Thyroid gland (tissue), 4 donors: ENCODE data around the gene KLF2. TPM values are rescaled to one million over a fixed set of nuclear protein-coding genes. Genes with fewer than 3 reads are reported as not detected.
A peak's percentile ranks its signal among the peaks of the same experiment; 100 is the strongest.

Source experiments
- DNase-seq, 2 donors: peaks; one replicate each; pipeline ENCODE4 v3.0.0-alpha.2; 2019
- H3K27ac ChIP-seq, 3 donors: fragments of 200-600 bp; sonication (generic); 1 replicate in 2 of 3; 2 replicates in 1 of 3; pipeline ENCODE4 v1.5.1; 2016 to 2019; ENCODE audit warnings: mild to moderate bottlenecking in 1 of 3, moderate library complexity in 1 of 3
- H3K27me3 ChIP-seq: fragments of 200-600 bp; sonication (generic); one replicate; pipeline ENCODE4 v1.5.1; 2019
- H3K36me3 ChIP-seq, 2 donors: fragments of 200-600 bp; sonication (generic); one replicate each; pipeline ENCODE4 v1.5.1; 2016 to 2019
- H3K4me1 ChIP-seq, 2 donors: fragments of 200-600 bp; sonication (generic); one replicate each; pipeline ENCODE4 v1.5.1; 2017 to 2019
- H3K4me3 ChIP-seq, 3 donors: fragments of 200-600 bp; sonication (generic); replicated peaks in 1 of 3; 1 replicate in 2 of 3; 2 replicates in 1 of 3; pipeline ENCODE4 v1.5.1; 2016; ENCODE audit warnings: mild to moderate bottlenecking in 1 of 3
- H3K9me3 ChIP-seq: fragments of 200-600 bp; sonication (generic); one replicate; pipeline ENCODE4 v1.5.1; 2017
- CTCF ChIP-seq, 6 experiments: fragments of 200-600 bp in 3 of 6; fragments of 450-650 bp in 3 of 6; sonication (generic) in 3 of 6; IDR thresholded peaks; one replicate each; pipeline ENCODE4 v1.5.1; 2016 to 2019; ENCODE audit warnings: antibody characterized with exemption in 6 of 6, mild to moderate bottlenecking in 2 of 6, inconsistent platforms in 1 of 6, moderate library complexity in 1 of 6
- POLR2A ChIP-seq, 2 donors: fragments of 450-650 bp; IDR thresholded peaks; one replicate each; pipeline ENCODE4 v1.6.1; 2017; ENCODE audit warnings: antibody characterized with exemption in 2 of 2, mild to moderate bottlenecking in 2 of 2, moderate library complexity in 1 of 2
- WGBS, 2 donors: methylation state at CpG; one replicate each; pipeline ENCODE4 v1.1.5; 2017; 5-methylcytosine and 5-hydroxymethylcytosine counted together
- intact Hi-C: fragments of 100-400 bp; cut with DNase I; formaldehyde crosslinking; loops from one replicate; pipeline ENCODE4 v1.15.1; 2023
- total RNA-seq, 4 donors: library from RNA; depleted of rRNA; stranded (reverse); fragments of >200 nt; gene quantifications; one replicate each; pipeline ENCODE4 v1.2.3, GENCODE V29; 2016

The KLF2 gene
- total RNA-seq, 4 donors from 2014 or later, result 9.1 to 15.9 (median 14.0) TPM

GRCh38 chr19:16373079-16373478, 48.5 kb downstream of the KLF2 start:
- H3K4me3 ChIP-seq, result no peak overlapping the region
- no peak for TF ChIP-seq POLR2A (IDR thresholded peaks at IDR 0.05)
- H3K9me3 ChIP-seq, result no peaks in the 10 kb centered on the region
- H3K4me1 ChIP-seq, result peaks cover 0 to 38% of the 10 kb centered on the region in 2 donors
- no peak for DNase-seq
- peaks cover 16 to 19% of the 10 kb centered on the region in 2 donors for H3K36me3 ChIP-seq
- intact Hi-C loops, result no loop called here
- peak overlapping the region in 2 of 3 donors; percentile 33 to 65 for H3K27ac ChIP-seq
- no peaks in the 10 kb centered on the region for H3K27me3 ChIP-seq
- WGBS, 2 donors, result 77 to 88% methylated on average over 12 of the region's 12 CpGs

- no peak for TF ChIP-seq CTCF (IDR thresholded peaks at IDR 0.05)
- no peak for TF ChIP-seq POLR2A (IDR thresholded peaks at IDR 0.05)
- 69 to 79% methylated on average over 12 of the region's 12 CpGs for WGBS, 2 donors
- Histone ChIP-seq H3K4me1 (peaks cover 0 to 38% of the 10 kb centered on the region in 2 donors), H3K27ac (peak overlapping the region in 2 of 3 donors; percentile 33 to 65), H3K36me3 (peaks cover 16 to 19% of the 10 kb centered on the region in 2 donors), H3K27me3 (no peaks in the 10 kb centered on the region), H3K9me3 (no peaks in the 10 kb centered on the region), H3K4me3 (no peak overlapping the region)
- intact Hi-C loops, result no loop called here
- no peak for DNase-seq
Measured at GRCh38 chr19:16373532-16373931, 48.9 kb downstream of the KLF2 start.

- 82 to 85% methylated on average over 5 to 8 of the region's 8 CpGs for WGBS, 2 donors
- H3K4me1 ChIP-seq, result peaks cover 0 to 38% of the 10 kb centered on the region in 2 donors
Measured at GRCh38 chr19:16373989-16374388, 49.4 kb downstream of the KLF2 start.

GRCh38 chr19:16374436-16374835, 49.8 kb downstream of the KLF2 start:
- 93 to 94% methylated on average over 13 of the region's 13 CpGs for WGBS, 2 donors
- H3K36me3 ChIP-seq, result peaks cover 16 to 19% of the 10 kb centered on the region in 2 donors
- H3K9me3 ChIP-seq, result no peaks in the 10 kb centered on the region
- H3K27ac ChIP-seq, result no peak overlapping the region
- no peaks in the 10 kb centered on the region for H3K27me3 ChIP-seq
- TF ChIP-seq POLR2A (IDR thresholded peaks at IDR 0.05) (no peak), CTCF (IDR thresholded peaks at IDR 0.05) (no peak)
- DNase-seq, result no peak
- no peak overlapping the region for H3K4me3 ChIP-seq
- intact Hi-C loops, result no loop called here
- H3K4me1 ChIP-seq, result peaks cover 0 to 38% of the 10 kb centered on the region in 2 donors

More at GRCh38 chr19:16373989-16374388, 49.4 kb downstream of the KLF2 start:
- TF ChIP-seq POLR2A (IDR thresholded peaks at IDR 0.05), result no peak
- no peak for TF ChIP-seq CTCF (IDR thresholded peaks at IDR 0.05)
- intact Hi-C loops, result no loop called here
- peaks cover 16 to 19% of the 10 kb centered on the region in 2 donors for H3K36me3 ChIP-seq
- H3K27me3 ChIP-seq, result no peaks in the 10 kb centered on the region
- no peak overlapping the region for H3K27ac ChIP-seq
- H3K4me3 ChIP-seq, result no peak overlapping the region
- H3K9me3 ChIP-seq, result no peaks in the 10 kb centered on the region
- DNase-seq, result no peak

GRCh38 chr19:16375157-16375935, 50.7 kb downstream of the KLF2 start:
- Histone ChIP-seq H3K9me3 (no peaks in the 10 kb centered on the region), H3K27ac (no peak overlapping the region), H3K4me1 (peaks cover 0 to 36% of the 10 kb centered on the region in 2 donors), H3K27me3 (no peaks in the 10 kb centered on the region), H3K4me3 (no peak overlapping the region), H3K36me3 (peaks cover 16 to 19% of the 10 kb centered on the region in 2 donors)
- DNase-seq, result no peak
- intact Hi-C loops, result loop anchor here (5.0 kb wide), 1 partner anchor 38 kb away; no protein-coding TSS in a partner anchor
- WGBS, 2 donors, result 96 to 97% methylated on average over 14 of the region's 14 CpGs
- TF ChIP-seq CTCF (IDR thresholded peaks at IDR 0.05) (no peak), POLR2A (IDR thresholded peaks at IDR 0.05) (no peak)
